Spleen (tissue), 7 donors: ENCODE data around the gene STXBP6.

Source experiments
- POLR2A ChIP-seq, 3 donors: fragments of 450-650 bp; IDR thresholded peaks; one replicate each; pipeline ENCODE4 v1.5.1; 2017; ENCODE audit warnings: antibody characterized with exemption in 3 of 3, mild to moderate bottlenecking in 1 of 3
- TF ChIP-seq, protein P1 (sequence below), 11 experiments: fragments of 200-600 bp in 7 of 11; fragments of 450-650 bp in 4 of 11; sonication (generic) in 4 of 11; IDR thresholded peaks in 8 of 11; conservative IDR thresholded peaks in 3 of 11; 1 replicate in 7 of 11; 2 replicates in 4 of 11; pipeline versions ENCODE4 v1.4.0 to v1.8.0; 2016 to 2021; ENCODE audit warnings: antibody characterized with exemption in 11 of 11, inconsistent platforms in 4 of 11, mild to moderate bottlenecking in 1 of 11
- donor health status: DM: no; HTN: no; CAD: no; lungs with moderate emphysema.
- donor health status: DM: no; HTN: no; CAD: no.
- donor health status: DM: no; HTN: no; CAD: no.

DNA sequence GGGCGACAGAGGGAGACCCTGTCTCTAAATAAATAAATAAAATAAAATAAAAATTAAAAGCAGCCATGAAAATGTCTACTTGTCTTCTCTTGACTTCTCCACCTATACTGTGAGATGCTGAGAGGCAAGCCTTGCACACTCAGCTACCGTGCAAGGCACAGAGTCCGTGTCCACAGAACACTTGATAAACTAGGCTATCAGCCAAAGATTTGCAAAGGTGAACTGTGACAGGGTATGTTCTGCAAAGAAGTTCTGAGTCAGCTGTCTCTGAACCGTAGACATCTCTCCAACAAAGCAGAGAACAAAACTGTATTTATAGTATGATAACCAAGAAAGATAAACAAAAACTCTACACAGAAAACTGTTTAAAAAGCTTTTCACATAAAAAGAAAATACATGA lies 35.5 kb downstream of the STXBP6 start:
- no peak for TF ChIP-seq POLR2A (IDR thresholded peaks at IDR 0.05)
- TF ChIP-seq, protein P1, sequence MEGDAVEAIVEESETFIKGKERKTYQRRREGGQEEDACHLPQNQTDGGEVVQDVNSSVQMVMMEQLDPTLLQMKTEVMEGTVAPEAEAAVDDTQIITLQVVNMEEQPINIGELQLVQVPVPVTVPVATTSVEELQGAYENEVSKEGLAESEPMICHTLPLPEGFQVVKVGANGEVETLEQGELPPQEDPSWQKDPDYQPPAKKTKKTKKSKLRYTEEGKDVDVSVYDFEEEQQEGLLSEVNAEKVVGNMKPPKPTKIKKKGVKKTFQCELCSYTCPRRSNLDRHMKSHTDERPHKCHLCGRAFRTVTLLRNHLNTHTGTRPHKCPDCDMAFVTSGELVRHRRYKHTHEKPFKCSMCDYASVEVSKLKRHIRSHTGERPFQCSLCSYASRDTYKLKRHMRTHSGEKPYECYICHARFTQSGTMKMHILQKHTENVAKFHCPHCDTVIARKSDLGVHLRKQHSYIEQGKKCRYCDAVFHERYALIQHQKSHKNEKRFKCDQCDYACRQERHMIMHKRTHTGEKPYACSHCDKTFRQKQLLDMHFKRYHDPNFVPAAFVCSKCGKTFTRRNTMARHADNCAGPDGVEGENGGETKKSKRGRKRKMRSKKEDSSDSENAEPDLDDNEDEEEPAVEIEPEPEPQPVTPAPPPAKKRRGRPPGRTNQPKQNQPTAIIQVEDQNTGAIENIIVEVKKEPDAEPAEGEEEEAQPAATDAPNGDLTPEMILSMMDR (IDR thresholded peaks at IDR 0.05 in 8 of 11, conservative IDR thresholded peaks at IDR 0.05 in 3 of 11): no peak
